ENCODE data around the gene SFXN2.

- no peak for TF ChIP-seq POLR2A (IDR thresholded peaks at IDR 0.05)
- TF ChIP-seq CTCF (IDR thresholded peaks at IDR 0.05), result no peak
- no peak for TF ChIP-seq POLR2AphosphoS5 (IDR thresholded peaks at IDR 0.05)
- TF ChIP-seq EP300 (IDR thresholded peaks at IDR 0.05), result no peak
These were observed 1.4 kb downstream of the SFXN2 start for GRCh38 chr10:102715880-102716279.

All from sigmoid colon (tissue), 4 donors.